PC-3 (cell line): Measurements from ENCODE around the gene TM4SF18. TPM values are rescaled to one million over a fixed set of nuclear protein-coding genes. Genes with fewer than 3 reads are reported as not detected.

Experiments
- ATAC-seq: fragments of 200-7000 bp; cut with Tn5 transposase; 2 replicates; pipeline ENCODE4 v1.9.1; 2020; ENCODE audit warnings: mild to moderate bottlenecking, moderate library complexity
- BruUV-seq: library from RNA; stranded (reverse); fragments of 400-500 nt; replicated peaks from 2 replicates; lab custom pipeline; 2021; lab: Mats Ljungman, UMichigan
- CTCF ChIA-PET: fragments of 300-600 bp; sonication (Branson Sonifier 250); formaldehyde crosslinking; loops from one replicate; lab custom pipeline; 2022; ENCODE audit warnings: antibody characterized with exemption; lab: Charles Lee
- POLR2A ChIA-PET: fragments of 300-600 bp; sonication (Branson Sonifier 250); formaldehyde crosslinking; loops from one replicate; lab custom pipeline; 2022; ENCODE audit warnings: antibody characterized with exemption; ENCODE audit not compliant: unreplicated experiment; lab: Charles Lee
- DNase-seq: peaks from one replicate; pipeline ENCODE4 v3.0.0-alpha.2; 2015
- H2AFZ ChIP-seq: fragments of 300-600 bp; sonication (generic); 2 replicates; pipeline ENCODE4 v1.6.0; 2016; ENCODE audit warnings: antibody characterized with exemption, low read length
- H3F3A ChIP-seq: fragments of 300-600 bp; sonication (generic); one replicate; pipeline ENCODE4 v1.6.0; 2017; ENCODE audit warnings: antibody characterized with exemption, low read length, control low read depth, mild to moderate bottlenecking; ENCODE audit not compliant: unreplicated experiment
- H3K27ac ChIP-seq: fragments of 300-600 bp; sonication (generic); 2 replicates; pipeline ENCODE4 v1.5.1; 2016; ENCODE audit warnings: mild to moderate bottlenecking, low read length
- H3K27me3 ChIP-seq: fragments of 300-600 bp; sonication (generic); 2 replicates; pipeline ENCODE4 v1.6.1; 2016; ENCODE audit warnings: low read length, mixed read lengths
- H3K36me3 ChIP-seq: fragments of 300-600 bp; sonication (generic); 2 replicates; pipeline ENCODE4 v1.6.1; 2016; ENCODE audit warnings: low read depth, mixed run types, low read length, mixed read lengths
- H3K4me1 ChIP-seq: fragments of 300-600 bp; sonication (generic); 2 replicates; pipeline ENCODE4 v1.5.1; 2016; ENCODE audit warnings: low read length; ENCODE audit not compliant: insufficient read depth
- H3K4me2 ChIP-seq: fragments of 300-600 bp; sonication (generic); 2 replicates; pipeline ENCODE4 v1.6.0; 2016; ENCODE audit warnings: low read length
- H3K4me3 ChIP-seq: fragments of 300-600 bp; sonication (generic); 2 replicates; pipeline ENCODE4 v1.5.1; 2016; ENCODE audit warnings: mild to moderate bottlenecking, low read length, mixed read lengths
- H3K79me2 ChIP-seq: fragments of 300-600 bp; sonication (generic); 2 replicates; pipeline ENCODE4 v1.6.1; 2017; ENCODE audit warnings: low read length, mixed read lengths
- H3K9ac ChIP-seq: fragments of 300-600 bp; sonication (generic); 2 replicates; pipeline ENCODE4 v1.6.0; 2016; ENCODE audit warnings: mild to moderate bottlenecking, low read length
- H3K9me2 ChIP-seq: fragments of 300-600 bp; sonication (generic); replicated peaks from 2 replicates; pipeline ENCODE4 v1.6.1; 2016; ENCODE audit warnings: mixed run types, low read length, mixed read lengths
- H3K9me3 ChIP-seq: fragments of 300-600 bp; sonication (generic); 2 replicates; pipeline ENCODE4 v1.6.1; 2016; ENCODE audit warnings: low read length, mixed read lengths
- H4K20me1 ChIP-seq: fragments of 300-600 bp; sonication (generic); 2 replicates; pipeline ENCODE4 v1.6.1; 2016; ENCODE audit warnings: low read length, mixed read lengths
- CTCF ChIP-seq: fragments of 300-600 bp; sonication (generic); conservative IDR thresholded peaks from 2 replicates; pipeline ENCODE4 v1.5.1; 2017; ENCODE audit warnings: antibody characterized with exemption, low read depth, mild to moderate bottlenecking, low read length
- EZH2 ChIP-seq: fragments of 300-600 bp; sonication (generic); IDR thresholded peaks from one replicate; pipeline ENCODE4 v1.6.1; 2017; ENCODE audit warnings: antibody characterized with exemption, mild to moderate bottlenecking, low read length; ENCODE audit not compliant: unreplicated experiment
- EZH2phosphoT487 ChIP-seq: fragments of 300-600 bp; sonication (generic); IDR thresholded peaks from 2 replicates; pipeline ENCODE4 v1.6.1; 2018; ENCODE audit warnings: mild to moderate bottlenecking, antibody characterized with exemption, low read length, borderline replicate concordance
- intact Hi-C: fragments of 100-400 bp; cut with micrococcal nuclease; formaldehyde crosslinking; loops from 2 replicates; pipeline ENCODE4 v1.9.0; 2023
- total RNA-seq: library from RNA; depleted of rRNA; stranded (reverse); fragments of >200 nt; gene quantifications from 2 replicates; pipeline ENCODE4 v1.2.3, GENCODE V29; 2014

The TM4SF18 gene
- total RNA-seq, 1 experiment from 2014 or later, result 0.40 TPM

GRCh38 chr3:149330609-149331331 is 2.7 kb downstream of the TM4SF18 start:
- no peaks in the 10 kb centered on the region for H3K27me3 ChIP-seq
- peaks cover 41% of the 10 kb centered on the region for H3K4me1 ChIP-seq
- H2AFZ ChIP-seq, result no peak overlapping the region
- DNase-seq (peak; percentile 79), ATAC-seq (peak; percentile 36; the same call in 1 of the 2 replicates)
- peak overlapping the region; percentile 6; the same call in 1 of the 2 replicates for H3K27ac ChIP-seq
- ChIA-PET POLR2A (interaction anchor here (0.5 kb wide), 1 partner anchor 56 kb away, joined by 8 read pairs; no protein-coding TSS in a partner anchor), CTCF (no interaction called here)
- no peaks in the 10 kb centered on the region for H4K20me1 ChIP-seq
- no peak overlapping the region for H3K4me3 ChIP-seq
- no peaks in the 10 kb centered on the region for H3K9me3 ChIP-seq
- H3K9ac ChIP-seq, result no peak overlapping the region
- no peak for TF ChIP-seq EZH2
- TF ChIP-seq CTCF, result no peak
- no peak for TF ChIP-seq EZH2phosphoT487
- H3F3A ChIP-seq, result no peaks in the 10 kb centered on the region
- H3K79me2 ChIP-seq, result no peaks in the 10 kb centered on the region
- H3K36me3 ChIP-seq, result no peaks in the 10 kb centered on the region
- no TSS peak for BruUV-seq
- intact Hi-C loops, result no loop called here
- 0 out of 2 replicates have a peak overlapping the region, but pooled peaks have one; percentile 4 for H3K4me2 ChIP-seq
- H3K9me2 ChIP-seq, result no peaks in the 10 kb centered on the region

GRCh38 chr3:149327156-149327555 is 6.3 kb downstream of the TM4SF18 start:
- Histone ChIP-seq H3K4me2 (no peak overlapping the region), H3K9me2 (no peaks in the 10 kb centered on the region), H3K27ac (no peak overlapping the region), H3K9me3 (no peaks in the 10 kb centered on the region), H3K36me3 (no peaks in the 10 kb centered on the region), H3K79me2 (no peaks in the 10 kb centered on the region), H3K4me3 (no peak overlapping the region), H3F3A (no peaks in the 10 kb centered on the region), H2AFZ (no peak overlapping the region), H3K9ac (no peak overlapping the region), H4K20me1 (no peaks in the 10 kb centered on the region), H3K4me1 (peaks cover 19% of the 10 kb centered on the region), H3K27me3 (no peaks in the 10 kb centered on the region)
- TF ChIP-seq EZH2phosphoT487 (no peak), EZH2 (no peak), CTCF (no peak)
- ATAC-seq, result no peak
- intact Hi-C loops, result no loop called here
- no peak for DNase-seq
- ChIA-PET CTCF (no interaction called here), POLR2A (interaction anchor here (0.7 kb wide), 1 partner anchor 147 kb away, joined by 4 read pairs; no protein-coding TSS in a partner anchor)
- no TSS peak for BruUV-seq

DNA sequence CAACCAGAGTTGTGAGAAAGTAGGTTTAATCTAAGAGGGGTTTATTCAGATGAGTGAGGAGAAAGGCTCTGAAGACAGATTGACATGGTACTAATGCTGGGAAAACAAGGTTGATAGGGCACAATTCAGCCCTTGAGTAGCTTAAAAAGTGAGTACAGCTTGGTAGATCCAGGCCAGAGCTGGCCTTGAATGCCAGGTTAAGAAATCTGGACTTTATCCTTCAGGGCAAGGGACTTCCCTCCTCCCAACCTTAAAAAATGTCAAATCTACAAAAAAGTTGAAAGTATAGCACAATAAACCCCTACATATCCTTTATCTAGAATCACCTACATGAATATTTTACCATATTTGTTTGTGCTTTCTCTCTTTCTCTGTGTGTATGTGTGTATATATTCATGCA is 7.9 kb downstream of the TM4SF18 start:
- H3K9me3 ChIP-seq, result no peaks in the 10 kb centered on the region
- H3K9me2 ChIP-seq, result no peaks in the 10 kb centered on the region
- no peaks in the 10 kb centered on the region for H3K36me3 ChIP-seq
- H3F3A ChIP-seq, result no peaks in the 10 kb centered on the region
- intact Hi-C loops, result no loop called here
- H3K4me3 ChIP-seq, result no peak overlapping the region
- peaks cover 10% of the 10 kb centered on the region for H3K4me1 ChIP-seq
- no peaks in the 10 kb centered on the region for H4K20me1 ChIP-seq
- ChIA-PET POLR2A (no interaction called here), CTCF (no interaction called here)
- no peak for DNase-seq
- H3K4me2 ChIP-seq, result no peak overlapping the region
- ATAC-seq, result no peak
- no peak overlapping the region for H3K27ac ChIP-seq
- BruUV-seq, result no TSS peak
- no peak overlapping the region for H2AFZ ChIP-seq
- no peaks in the 10 kb centered on the region for H3K27me3 ChIP-seq
- H3K9ac ChIP-seq, result no peak overlapping the region
- TF ChIP-seq CTCF (no peak), EZH2 (no peak), EZH2phosphoT487 (no peak)
- no peaks in the 10 kb centered on the region for H3K79me2 ChIP-seq
